A549 treated with CORT108297 at 1 μM for 4 hours (cell line): ENCODE results near the gene TIGD6. TPM values are rescaled to one million over a fixed set of nuclear protein-coding genes. Genes with fewer than 3 reads are reported as not detected.

Experiments used
- total RNA-seq: library from RNA; stranded (reverse); fragments of 200-300 nt; extraction: Qiagen RNA extraction; gene quantifications from 5 replicates; pipeline ENCODE4 v1.2.3, GENCODE V29; 2022

The TIGD6 gene
- 4.5 to 5.7 TPM (median 5.2 TPM) in 5 replicates for total RNA-seq

DNA sequence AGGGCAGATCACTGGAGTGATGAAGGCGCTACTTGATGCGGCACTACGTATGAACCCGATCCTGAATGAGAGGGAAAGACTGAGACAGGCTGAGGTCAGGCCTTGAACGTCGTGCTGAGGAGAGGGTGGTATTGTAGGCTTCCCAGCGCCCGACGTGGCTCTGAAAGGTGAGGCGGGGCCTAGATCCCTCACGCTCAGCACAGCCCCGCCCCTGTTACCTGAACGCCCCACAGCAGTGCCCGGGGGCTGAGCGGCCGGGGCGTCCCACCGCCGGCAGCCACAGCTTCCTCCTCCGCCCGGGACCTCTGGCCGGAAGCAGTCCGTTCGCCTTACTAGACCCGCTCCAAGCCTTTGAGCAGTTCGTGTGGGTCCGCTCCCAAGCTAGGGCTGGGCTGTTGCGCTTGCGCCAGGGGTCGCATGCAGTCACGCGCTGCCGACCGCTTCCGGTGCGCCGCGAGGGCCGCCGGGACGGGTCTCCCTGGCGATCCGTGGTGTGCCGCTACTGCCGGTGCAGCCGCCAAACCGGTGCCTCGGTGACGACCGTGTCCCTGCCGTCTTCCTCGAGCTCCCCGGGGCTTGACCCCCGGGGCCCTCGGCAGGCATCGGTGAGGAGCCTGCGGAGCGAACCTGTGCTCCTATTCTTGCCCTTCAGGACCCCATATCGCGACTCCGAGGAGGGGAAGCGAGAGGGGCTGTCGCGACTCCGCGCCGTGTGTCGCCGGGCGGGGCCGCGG, at the start of gene TIGD6, which contains the start of gene HMGXB3:
Gene TIGD6, minus strand, starts transcription at position 399 of the 734 bp plus-strand sequence. CDS start 4,306 bp downstream, outside the sequence.
Gene HMGXB3, plus strand, starts transcription at position 484 of the 734 bp plus-strand sequence. CDS start 4,114 bp downstream, outside the sequence.

DNA sequence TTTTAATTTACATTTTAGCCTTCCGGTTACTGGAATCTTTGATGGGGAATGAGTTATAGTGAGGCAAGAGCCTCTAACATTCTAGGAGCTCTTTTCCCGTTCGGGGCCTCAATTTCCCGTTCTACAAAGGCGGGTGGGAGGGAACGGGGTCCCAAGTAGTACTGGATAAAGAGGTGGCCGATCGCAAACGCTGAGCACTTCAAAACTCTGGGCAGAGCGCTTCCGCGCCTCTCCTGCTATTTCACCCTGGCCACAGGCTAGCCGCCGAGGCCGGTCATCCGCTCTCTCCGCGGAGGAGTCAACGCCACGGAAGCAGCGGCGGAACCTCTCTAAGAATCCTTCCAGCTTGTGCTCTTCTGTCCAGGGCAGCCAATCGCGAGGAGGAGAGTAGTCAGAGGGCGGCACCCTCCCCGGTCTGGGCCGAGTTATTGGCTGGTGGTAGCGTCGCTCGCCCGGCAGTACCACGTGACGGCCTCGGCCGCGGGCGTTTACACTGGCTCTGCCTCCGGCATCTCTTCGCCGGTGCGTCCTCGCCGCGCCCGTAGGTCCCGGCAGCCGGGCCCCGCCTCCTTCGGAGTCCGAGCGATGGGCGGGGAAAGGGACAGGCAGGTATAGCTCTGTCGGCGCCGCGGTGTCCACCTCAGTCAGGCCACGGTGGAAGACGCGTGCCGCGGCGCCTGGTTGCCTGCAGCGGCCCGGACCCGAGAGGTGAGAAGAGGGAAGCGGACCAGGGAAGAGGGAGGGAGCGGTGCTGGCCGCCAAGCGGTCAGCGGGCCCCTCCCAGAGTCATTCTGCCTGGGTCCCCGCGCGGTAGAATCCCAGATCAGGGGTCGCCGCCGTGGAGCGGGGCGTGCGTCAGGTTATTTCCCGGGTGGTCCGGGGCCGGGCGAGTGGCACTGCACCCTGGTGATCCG, 39.9 kb downstream of the TIGD6 start, which contains the start of gene SLC26A2:
Gene SLC26A2, plus strand, starts transcription at position 487 of the 914 bp plus-strand sequence. CDS start 16,895 bp downstream, outside the sequence.

DNA sequence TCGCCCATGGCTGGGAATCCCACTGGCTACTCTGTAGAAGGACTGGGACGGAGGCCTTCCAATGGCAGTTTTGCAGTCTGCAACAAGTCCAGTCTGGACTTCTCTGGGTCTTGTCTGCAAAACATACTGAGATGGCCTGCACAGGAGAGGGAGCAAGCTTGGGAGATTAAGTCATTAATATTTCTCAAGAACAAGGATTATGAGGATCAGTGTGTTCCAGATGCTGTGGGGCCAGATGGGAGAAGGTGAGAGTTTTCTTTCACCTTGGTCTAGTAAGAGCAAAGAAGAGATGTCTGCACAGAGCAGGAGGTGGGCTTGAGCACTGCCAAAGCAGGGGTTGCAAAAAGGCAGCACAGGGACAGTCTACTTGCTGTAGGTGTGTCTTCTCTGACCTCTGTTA, 55.8 kb downstream of the TIGD6 start, which contains the start of gene PDE6A:
Gene PDE6A, minus strand, starts transcription at position 128 of the 400 bp plus-strand sequence. Its CDS starts 120 bp downstream, at position 8.

Other genes with a start within 250 kb of the TIGD6 start
- gene PDE6A, start 55.9 kb downstream of the TIGD6 start, total RNA-seq, result 0.13 to 0.21 TPM (median 0.13 TPM) in 5 replicates
- 26.7 to 44.6 TPM (median 37.1 TPM) in 5 replicates for gene SLC26A2, start 39.9 kb downstream of the TIGD6 start, total RNA-seq
- 28.9 to 32.3 TPM (median 29.8 TPM) in 5 replicates for gene HMGXB3, start 85 bp upstream of the TIGD6 start, total RNA-seq
- gene CSF1R, start 85.9 kb upstream of the TIGD6 start, total RNA-seq, result 0.11 to 0.22 TPM (median 0.15 TPM) in 5 replicates
- 0.10 to 0.35 TPM (median 0.30 TPM) in 5 replicates for gene PDGFRB, start 155.2 kb upstream of the TIGD6 start, total RNA-seq
- gene CDX1, start 166.1 kb upstream of the TIGD6 start, total RNA-seq, result not detected in 5 replicates
- gene SLC6A7, start 189.4 kb upstream of the TIGD6 start, total RNA-seq, result 0.02 to 0.05 TPM (median 0.03 TPM) in 4 of 5 replicates, not detected in the other